HepG2 (cell line): ENCODE data around the gene MEGF6. TPM values are rescaled to one million over a fixed set of nuclear protein-coding genes. Genes with fewer than 3 reads are reported as not detected.

ENCODE experiments used
- ATAC-seq: fragments of 200-7000 bp; cut with Tn5 transposase; 3 replicates; pipeline ENCODE4 v1.9.1; 2020; ENCODE audit warnings: mild to moderate bottlenecking, moderate library complexity
- BruUV-seq: library from RNA; stranded (reverse); fragments of 400-500 nt; replicated peaks from 2 replicates; lab custom pipeline; 2021; lab: Mats Ljungman, UMichigan
- CTCF ChIA-PET: fragments of 300-600 bp; formaldehyde crosslinking; extraction: SDS; loops from one replicate; lab custom pipeline; 2021; ENCODE audit warnings: low total read pairs, inconsistent platforms, low intra/inter-chr PET ratio; lab: Yijun Ruan, JAX
- POLR2A ChIA-PET: fragments of 350-600 bp; sonication (Branson Sonifier 250); formaldehyde crosslinking; loops from one replicate; lab custom pipeline; 2020; ENCODE audit warnings: antibody characterized with exemption, inconsistent platforms; lab: Yijun Ruan, JAX
- DNase-seq: peaks from one replicate; pipeline ENCODE4 v3.0.0-alpha.2; 2015; ENCODE audit warnings: low spot score
- FAIRE-seq: peaks from 3 replicates; lab custom pipeline; 2011; peaks lifted over from hg19 to GRCh38; lab: Jason Lieb, UNC
- H2AFZ ChIP-seq: one replicate; pipeline ENCODE4 v1.6.1; 2011; ENCODE audit warnings: low read length, inconsistent platforms
- H3K27ac ChIP-seq: fragments of 300-600 bp; 3 replicates; pipeline ENCODE4 v1.8.0; 2011; ENCODE audit warnings: mixed run types, mild to moderate bottlenecking, mixed read lengths, low read length, inconsistent platforms; ENCODE audit not compliant: insufficient read depth; ENCODE audit errors: extremely low read length
- H3K27me3 ChIP-seq, 2 experiments: fragments of 200-600 bp in 1 of 2; 2 replicates in 1 of 2; 3 replicates in 1 of 2; pipeline versions ENCODE4 v1.6.0 to v1.8.0; 2011; ENCODE audit warnings: low read length in 2 of 2, mild to moderate bottlenecking in 2 of 2, moderate library complexity in 2 of 2, inconsistent platforms in 1 of 2; ENCODE audit not compliant: insufficient read depth in 2 of 2, control insufficient read depth in 1 of 2
- H3K36me3 ChIP-seq, 2 experiments: fragments of 200-600 bp in 1 of 2; replicated peaks in 1 of 2; 2 replicates in 1 of 2; 3 replicates in 1 of 2; pipeline versions ENCODE4 v1.5.1 to v1.8.0; 2011; ENCODE audit warnings: low read length in 2 of 2, inconsistent platforms in 1 of 2; ENCODE audit not compliant: insufficient read depth in 2 of 2, control insufficient read depth in 1 of 2
- H3K4me1 ChIP-seq: 2 replicates; pipeline ENCODE4 v1.5.1; 2012; ENCODE audit warnings: low read length, inconsistent platforms; ENCODE audit not compliant: insufficient read depth
- H3K4me2 ChIP-seq: 2 replicates; pipeline ENCODE4 v1.6.0; 2011; ENCODE audit warnings: low read depth, low read length, inconsistent platforms
- H3K4me3 ChIP-seq, 3 experiments: fragments of 200-600 bp in 1 of 3; sonication (generic), shearing (Covaris generic) in 1 of 3; replicated peaks in 1 of 3; 2 replicates each; pipeline ENCODE4 v1.5.1; 2011 to 2016; ENCODE audit warnings: low read length in 3 of 3, inconsistent platforms in 2 of 3, low read depth in 2 of 3, mild to moderate bottlenecking in 2 of 3, control low read depth in 1 of 3, mixed read lengths in 1 of 3; ENCODE audit not compliant: insufficient read depth in 1 of 3
- H3K79me2 ChIP-seq: one replicate; pipeline ENCODE4 v1.6.1; 2011; ENCODE audit warnings: low read length, inconsistent platforms; ENCODE audit not compliant: insufficient read depth
- H3K9ac ChIP-seq: 2 replicates; pipeline ENCODE4 v1.6.0; 2011; ENCODE audit warnings: mild to moderate bottlenecking, low read depth, low read length, inconsistent platforms; ENCODE audit not compliant: insufficient read depth
- H3K9me3 ChIP-seq: 2 replicates; pipeline ENCODE4 v1.5.1; 2012; ENCODE audit warnings: mild to moderate bottlenecking, low read length
- H4K20me1 ChIP-seq: 2 replicates; pipeline ENCODE4 v1.6.0; 2011; ENCODE audit warnings: inconsistent platforms, mild to moderate bottlenecking, low read length, moderate library complexity; ENCODE audit not compliant: insufficient read depth
- ATM ChIP-seq: fragments of 450-650 bp; IDR thresholded peaks from 2 replicates; pipeline ENCODE4 v1.7.1; 2017; ENCODE audit warnings: mild to moderate bottlenecking, borderline replicate concordance
- CHD4 ChIP-seq: fragments of 200-600 bp; sonication (generic); IDR thresholded peaks from 2 replicates; pipeline ENCODE4 v1.7.0; 2017; ENCODE audit warnings: mild to moderate bottlenecking, low read length, borderline replicate concordance
- IRF1 ChIP-seq: sonication (generic); formaldehyde crosslinking; IDR thresholded peaks from 2 replicates; pipeline ENCODE4 v1.4.0; 2020; ENCODE audit warnings: low read depth, mild to moderate bottlenecking, missing genetic modification reagents
- MAX ChIP-seq: IDR thresholded peaks from 2 replicates; pipeline ENCODE4 v1.6.1; 2012; ENCODE audit warnings: inconsistent platforms
- RBAK ChIP-seq: sonication (generic); formaldehyde crosslinking; IDR thresholded peaks from 2 replicates; pipeline ENCODE4 v1.5.1; 2020; ENCODE audit warnings: mild to moderate bottlenecking, missing genetic modification reagents
- STAT5B ChIP-seq: sonication (generic); formaldehyde crosslinking; IDR thresholded peaks from 2 replicates; pipeline ENCODE4 v1.4.0; 2020; ENCODE audit warnings: missing genetic modification reagents
- TCF7 ChIP-seq: sonication (generic); IDR thresholded peaks from 2 replicates; pipeline ENCODE4 v1.6.1; 2016; ENCODE audit warnings: antibody characterized with exemption, low read depth
- ZNF510 ChIP-seq: sonication (generic); formaldehyde crosslinking; IDR thresholded peaks from 2 replicates; pipeline ENCODE4 v1.4.0; 2020; ENCODE audit warnings: low read depth, mild to moderate bottlenecking, missing genetic modification reagents
- ZNF557 ChIP-seq: sonication (generic); formaldehyde crosslinking; IDR thresholded peaks from 2 replicates; pipeline ENCODE4 v1.4.0; 2020; ENCODE audit warnings: missing genetic modification reagents
- ZNF570 ChIP-seq: sonication (generic); formaldehyde crosslinking; IDR thresholded peaks from 2 replicates; pipeline ENCODE4 v1.4.0; 2020; ENCODE audit warnings: mild to moderate bottlenecking, missing genetic modification reagents, borderline replicate concordance
- ZNF607 ChIP-seq: sonication (generic); formaldehyde crosslinking; IDR thresholded peaks from 2 replicates; pipeline ENCODE4 v1.5.1; 2020; ENCODE audit warnings: missing genetic modification reagents, mild to moderate bottlenecking, borderline replicate concordance
- WGBS: methylation state at CpG from one replicate; pipeline ENCODE4 v1.1.6; 2017; ENCODE audit warnings: low lambda C conversion rate; 5-methylcytosine and 5-hydroxymethylcytosine counted together
- in situ Hi-C: cut with HindIII; loops from 2 replicates; pipeline ENCODE4 v1.10.0; 2017; ENCODE audit warnings: low pct_unique_long_range_greater_than_20kb; ENCODE audit not compliant: extremely low pct_ligation_motif_present
- intact Hi-C: fragments of 100-400 bp; cut with micrococcal nuclease; formaldehyde crosslinking; loops from one replicate; pipeline ENCODE4 v1.10.0; 2022; ENCODE audit not compliant: unreplicated experiment
- polyA plus RNA-seq, 8 experiments: library from polyadenylated mRNA; depleted of rRNA in 3 of 8; stranded (reverse) in 7 of 8; unstranded in 1 of 8; fragments of >200 nt; fragmentation: Illumina TruSeq in 4 of 8; extraction: Trizol in 4 of 8; gene quantifications; 2 replicates each; pipeline versions ENCODE4 v1.2.1 to v1.2.3, GENCODE V29; 2011 to 2016; ENCODE audit warnings: low read depth in 4 of 8, missing spikeins in 1 of 8, mixed read lengths in 1 of 8; ENCODE audit not compliant: insufficient read depth in 1 of 8
- total RNA-seq, 5 experiments: library from RNA; depleted of rRNA; stranded (reverse); fragments of >200 nt; fragmentation: Illumina TruSeq; extraction: Trizol; gene quantifications; 2 replicates each; pipeline ENCODE4 v1.2.3, GENCODE V29; 2016; ENCODE audit warnings: low read depth in 1 of 5

Gene MEGF6
- total and polyA plus RNA-seq, 2 of the 13 experiments (the other 11 are each of a cell fraction or from before 2014, with no cell fraction given) = 1.9 TPM

GRCh38 chr1:3598522-3599285 lies 12.6 kb downstream of the MEGF6 start:
- no peaks in the 10 kb centered on the region for H3K36me3 ChIP-seq
- no peaks in the 10 kb centered on the region for H3K79me2 ChIP-seq
- H3K9me3 ChIP-seq = no peaks in the 10 kb centered on the region
- intact Hi-C loops = no loop called here
- no peak overlapping the region for H3K9ac ChIP-seq
- H3K27me3 ChIP-seq = peaks cover 36 to 92% of the 10 kb centered on the region in 2 experiments
- no peak overlapping the region for H3K27ac ChIP-seq
- no peaks in the 10 kb centered on the region for H4K20me1 ChIP-seq
- CTCF ChIA-PET = no interaction called here
- no peak for TF ChIP-seq ZNF557 (CRISPR knock-in tag)
- no peak for TF ChIP-seq RBAK (CRISPR knock-in tag)
- TF ChIP-seq STAT5B = no peak
- no peak for TF ChIP-seq ZNF607 (CRISPR knock-in tag)
- TF ChIP-seq ATM = no peak
- TF ChIP-seq IRF1 (CRISPR knock-in tag) = no peak
- no peak for TF ChIP-seq ZNF510
- TF ChIP-seq ZNF570 (CRISPR knock-in tag) = no peak
- no peak for TF ChIP-seq CHD4
- TF ChIP-seq TCF7 = no peak
- no peak for TF ChIP-seq MAX
- peaks cover 12% of the 10 kb centered on the region for H3K4me1 ChIP-seq
- in situ Hi-C loops = no loop called here
- H3K4me2 ChIP-seq = no peak overlapping the region
- POLR2A ChIA-PET = no interaction called here
- 25% methylated on average over 8 of the region's 30 CpGs for WGBS
- no peak overlapping the region for H2AFZ ChIP-seq
- no peak for ATAC-seq
- no TSS peak for BruUV-seq
- no peak for DNase-seq
- no peak for FAIRE-seq
- no peak overlapping the region; a peak in 1 of 6 replicates for H3K4me3 ChIP-seq
